NB4 (cell line): ENCODE results near the gene DRC7.

Experiments used
- DNase-seq: peaks from one replicate; pipeline ENCODE4 v3.0.0; 2010; ENCODE audit warnings: low read depth
- H3K4me3 ChIP-seq: one replicate; pipeline ENCODE4 v1.5.1; 2011; ENCODE audit warnings: mild to moderate bottlenecking, low read depth, low read length, moderate library complexity
- CTCF ChIP-seq: IDR thresholded peaks from one replicate; pipeline ENCODE4 v1.5.1; 2012; ENCODE audit warnings: low read depth, low read length
- MAX ChIP-seq: IDR thresholded peaks from 2 replicates; pipeline ENCODE4 v1.6.1; 2011; ENCODE audit warnings: low read depth, low read length
- MYC ChIP-seq: IDR thresholded peaks from 2 replicates; pipeline ENCODE4 v1.6.1; 2011; ENCODE audit warnings: low read depth, low read length
- POLR2A ChIP-seq: IDR thresholded peaks from 2 replicates; pipeline ENCODE4 v1.6.1; 2011; ENCODE audit warnings: mild to moderate bottlenecking; ENCODE audit not compliant: insufficient read length; ENCODE audit errors: extremely low read depth

The DRC7 gene

GRCh38 chr16:57688487-57688986, 6.1 kb upstream of the DRC7 start:
- DNase-seq = peak; percentile 63
- no peak for TF ChIP-seq MAX
- TF ChIP-seq MYC = no peak
- no peak for TF ChIP-seq POLR2A

GRCh38 chr16:57688987-57689761, 5.4 kb upstream of the DRC7 start:
- TF ChIP-seq MAX (peak; percentile 42; the same call in 1 of the 2 replicates), POLR2A (no peak)
- peak overlapping the region; percentile 12 for H3K4me3 ChIP-seq
- DNase-seq = no peak

More at GRCh38 chr16:57688487-57688986, 6.1 kb upstream of the DRC7 start:
- no peak overlapping the region for H3K4me3 ChIP-seq

- TF ChIP-seq CTCF (no peak), MYC (peak; percentile 90), MAX (peak; percentile 73)
- H3K4me3 ChIP-seq = peak overlapping the region; percentile 12
- DNase-seq = peak; percentile 100
Measured at GRCh38 chr16:57689762-57690558, 4.6 kb upstream of the DRC7 start.

GRCh38 chr16:57690782-57691471, 3.7 kb upstream of the DRC7 start:
- H3K4me3 ChIP-seq = no peak overlapping the region
- DNase-seq = peak; percentile 74
- TF ChIP-seq MYC (no peak), CTCF (no peak), MAX (no peak)

GRCh38 chr16:57692636-57693035, 2.0 kb upstream of the DRC7 start:
- no peak for TF ChIP-seq POLR2A
- TF ChIP-seq CTCF = no peak
- no peak overlapping the region for H3K4me3 ChIP-seq
- no peak for DNase-seq

- no peak overlapping the region for H3K4me3 ChIP-seq
- no peak for DNase-seq
- no peak for TF ChIP-seq MAX
- TF ChIP-seq CTCF = no peak
- TF ChIP-seq POLR2A = no peak
- TF ChIP-seq MYC = no peak
Measured at GRCh38 chr16:57693550-57693949, 1.1 kb upstream of the DRC7 start.
